ENCODE measurements around the gene CFHR5.
"Not testable (repeated sequence)": the region's sequence is repeated elsewhere in the genome, so short reads cannot be mapped to it uniquely, and the experiment has no call there.

Gene CFHR5

DNA sequence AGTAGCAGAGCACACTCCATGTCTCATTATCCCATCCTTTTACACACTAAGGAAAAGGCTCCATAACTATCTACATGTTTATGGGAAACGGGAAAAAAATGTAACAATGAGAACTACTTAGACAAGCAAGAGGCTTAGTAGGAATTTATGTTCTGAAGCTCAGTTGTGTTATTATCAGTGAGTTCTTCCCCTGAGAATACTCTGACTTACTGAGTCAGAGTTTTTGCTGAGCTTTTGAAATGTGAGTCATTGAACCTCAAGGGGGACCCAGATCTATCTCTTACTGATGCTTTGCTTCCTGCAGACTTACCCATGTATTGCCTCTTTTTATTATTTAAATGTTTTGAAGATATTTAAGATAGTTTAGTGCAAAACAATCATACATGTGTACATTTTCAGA, 20.1 kb downstream of the CFHR5 start:
- no peak for DNase-seq

DNA sequence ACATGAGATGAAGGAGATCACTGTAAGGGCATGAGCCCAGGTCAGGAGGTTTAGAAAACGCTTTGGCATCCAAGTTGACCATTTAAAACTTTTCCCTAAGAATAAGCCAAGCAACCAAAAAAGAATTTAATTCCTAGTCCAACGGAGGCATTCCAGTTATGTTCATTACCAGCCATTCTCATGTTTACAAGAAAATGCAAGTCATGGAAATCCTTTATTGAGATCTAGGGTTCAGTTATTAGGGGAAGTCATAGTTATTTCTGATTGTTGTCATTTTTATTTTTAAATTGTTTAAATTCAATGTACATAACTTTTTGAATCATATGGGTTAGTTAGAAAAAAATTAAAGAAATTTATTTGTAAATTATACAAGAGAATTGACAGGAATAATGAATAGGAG, 24.5 kb downstream of the CFHR5 start:
- DNase-seq = no peak
- no peak for TF ChIP-seq POLR2A (IDR thresholded peaks at IDR 0.05; ENCODE audit: low read length)
- TF ChIP-seq GATA1 (IDR thresholded peaks at IDR 0.05; ENCODE audit: low read depth, low read length) = no peak

More for the DNA sequence above, 20.1 kb downstream of the CFHR5 start:
- no peak for TF ChIP-seq GATA1 (IDR thresholded peaks at IDR 0.05; ENCODE audit: low read depth, low read length)
- TF ChIP-seq POLR2A (IDR thresholded peaks at IDR 0.05; ENCODE audit: low read length) = no peak

DNA sequence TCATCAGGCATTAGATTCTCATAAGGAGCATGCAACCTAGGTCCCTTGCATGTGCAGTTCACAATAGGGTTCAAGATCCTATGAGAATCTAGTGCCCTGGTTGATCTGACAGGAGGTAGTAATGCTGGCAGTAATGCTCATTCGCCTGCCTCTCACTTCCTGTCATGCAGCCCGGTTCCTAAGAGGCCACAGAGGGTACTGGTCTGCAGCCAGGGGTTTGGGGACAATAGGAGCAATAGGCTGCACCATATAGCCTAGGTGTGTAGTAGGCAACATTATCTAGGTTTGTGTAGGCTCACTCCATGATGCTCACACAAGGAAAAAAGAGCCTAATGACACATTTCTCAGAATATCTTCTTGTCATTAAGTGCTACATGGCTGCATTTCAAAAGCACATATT, 25.8 kb downstream of the CFHR5 start:
- DNase-seq = no peak
- TF ChIP-seq POLR2A (IDR thresholded peaks at IDR 0.05; ENCODE audit: low read length) (no peak), GATA1 (IDR thresholded peaks at IDR 0.05; ENCODE audit: low read depth, low read length) (no peak)

DNA sequence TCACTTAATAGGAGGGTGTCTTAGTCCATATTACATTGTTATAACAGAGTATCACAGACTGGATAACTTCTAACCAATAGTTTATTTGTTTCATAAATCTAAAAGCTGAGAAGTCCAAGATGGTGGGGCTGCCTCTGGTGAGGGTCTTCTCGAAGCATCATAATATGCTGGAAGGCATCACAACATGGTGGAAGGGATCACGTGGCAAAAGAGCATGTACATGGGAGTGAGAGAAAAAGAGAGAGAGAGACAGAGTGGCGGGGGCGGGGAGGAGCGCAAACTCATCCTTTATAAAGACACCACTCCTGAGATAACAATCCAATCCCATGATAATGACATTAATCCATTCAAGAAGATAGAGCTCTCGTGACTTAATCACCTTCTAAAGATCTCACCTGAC, 31.5 kb downstream of the CFHR5 start:
- TF ChIP-seq POLR2A (IDR thresholded peaks at IDR 0.05; ENCODE audit: low read length) = no peak
- no peak for TF ChIP-seq GATA1 (IDR thresholded peaks at IDR 0.05; ENCODE audit: low read depth, low read length)
- DNase-seq = no peak

DNA sequence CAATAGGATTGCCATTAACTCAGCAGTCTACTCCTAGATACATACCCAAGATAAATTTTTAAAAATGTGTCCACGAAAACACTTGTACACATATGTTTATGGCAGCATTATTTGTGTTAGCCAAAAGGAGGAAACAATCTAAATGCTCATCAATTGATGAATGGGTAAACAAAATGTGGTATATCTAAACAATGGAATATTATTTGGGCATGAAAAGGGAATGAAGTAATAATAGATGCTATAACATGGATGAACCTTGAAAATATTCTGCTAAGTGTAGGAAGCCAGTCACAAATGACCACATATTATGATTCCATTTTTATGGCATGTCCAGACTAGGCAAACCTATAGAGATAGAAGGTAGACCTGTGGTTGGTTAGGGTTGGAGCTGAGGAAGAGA, 34.3 kb downstream of the CFHR5 start:
- TF ChIP-seq POLR2A (IDR thresholded peaks at IDR 0.05; ENCODE audit: low read length) (no peak), GATA1 (IDR thresholded peaks at IDR 0.05; ENCODE audit: low read depth, low read length) (no peak)
- no peak for DNase-seq

DNA sequence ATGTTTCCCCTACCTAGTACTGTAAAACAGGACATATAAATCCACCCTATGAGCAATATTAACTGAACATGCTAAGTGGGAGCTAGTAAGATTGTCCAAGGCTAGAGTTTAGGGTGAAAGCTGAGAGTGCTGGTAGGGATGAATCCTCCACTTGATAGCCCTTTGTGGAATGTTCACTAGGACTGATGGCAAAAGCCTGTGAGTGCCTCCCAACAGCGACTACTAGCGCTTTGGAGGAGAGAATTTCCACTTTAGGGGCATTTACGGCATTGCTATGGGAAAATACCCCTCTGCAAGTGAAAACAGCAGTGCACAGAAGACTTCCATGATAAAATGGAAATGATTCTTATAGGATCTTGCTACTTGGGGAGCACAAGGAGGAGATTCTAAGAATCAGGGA, 35.9 kb downstream of the CFHR5 start:
- no peak for DNase-seq

DNA sequence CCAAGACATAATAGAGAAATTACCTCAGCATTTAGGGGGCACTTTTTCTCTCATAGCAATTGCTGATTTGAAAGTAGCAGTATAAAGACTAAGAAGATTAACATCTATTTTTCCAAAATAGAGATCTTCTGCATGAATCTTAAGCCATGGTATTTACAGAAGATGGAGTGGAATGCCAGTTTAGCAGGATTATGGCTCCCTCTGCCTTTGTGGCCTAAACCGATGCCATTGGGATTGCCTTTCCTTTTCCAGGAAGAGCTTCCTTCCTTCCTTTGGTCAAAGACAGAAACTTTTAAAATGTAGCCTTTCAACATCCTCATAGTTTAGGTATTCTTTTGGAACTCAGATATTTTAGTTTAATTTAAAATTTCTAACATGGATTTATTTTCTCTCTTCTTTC, 39.4 kb downstream of the CFHR5 start:
- TF ChIP-seq POLR2A (IDR thresholded peaks at IDR 0.05; ENCODE audit: low read length) (no peak), GATA1 (IDR thresholded peaks at IDR 0.05; ENCODE audit: low read depth, low read length) (no peak)
- no peak for DNase-seq

More for the DNA sequence above, 35.9 kb downstream of the CFHR5 start:
- TF ChIP-seq POLR2A (IDR thresholded peaks at IDR 0.05; ENCODE audit: low read length) = no peak
- TF ChIP-seq GATA1 (IDR thresholded peaks at IDR 0.05; ENCODE audit: low read depth, low read length) = no peak

DNA sequence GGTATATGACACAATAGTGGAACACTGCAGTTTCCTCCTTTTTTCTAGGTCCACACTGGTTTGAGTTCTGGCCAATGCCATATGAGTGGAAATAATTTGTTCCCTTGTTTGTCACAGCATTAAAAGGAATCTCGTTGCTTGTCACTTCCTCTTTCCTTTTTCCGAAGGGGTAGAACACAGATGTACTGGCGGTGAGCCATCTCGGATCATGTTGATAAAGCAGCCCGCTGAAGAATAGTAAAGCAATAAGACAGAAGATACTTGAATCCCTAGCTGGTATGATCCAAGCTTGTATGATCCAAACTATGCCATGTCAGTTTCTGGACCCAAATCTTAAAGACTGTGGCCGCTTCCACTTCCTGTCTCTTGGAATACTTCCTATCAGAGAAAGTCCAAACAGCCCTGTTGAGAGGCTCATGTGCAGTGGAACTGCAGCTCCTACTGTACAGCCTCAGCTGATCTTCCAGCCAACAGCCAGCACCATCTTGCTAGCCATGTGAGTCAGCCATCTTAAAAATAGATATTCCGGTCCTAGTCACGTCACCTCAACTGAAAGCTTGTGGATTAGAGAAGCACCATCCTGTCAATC, 40.3 kb downstream of the CFHR5 start:
- TF ChIP-seq GATA1 (IDR thresholded peaks at IDR 0.05; ENCODE audit: low read depth, low read length) = no peak
- no peak for TF ChIP-seq POLR2A (IDR thresholded peaks at IDR 0.05; ENCODE audit: low read length)
- DNase-seq = no peak

DNA sequence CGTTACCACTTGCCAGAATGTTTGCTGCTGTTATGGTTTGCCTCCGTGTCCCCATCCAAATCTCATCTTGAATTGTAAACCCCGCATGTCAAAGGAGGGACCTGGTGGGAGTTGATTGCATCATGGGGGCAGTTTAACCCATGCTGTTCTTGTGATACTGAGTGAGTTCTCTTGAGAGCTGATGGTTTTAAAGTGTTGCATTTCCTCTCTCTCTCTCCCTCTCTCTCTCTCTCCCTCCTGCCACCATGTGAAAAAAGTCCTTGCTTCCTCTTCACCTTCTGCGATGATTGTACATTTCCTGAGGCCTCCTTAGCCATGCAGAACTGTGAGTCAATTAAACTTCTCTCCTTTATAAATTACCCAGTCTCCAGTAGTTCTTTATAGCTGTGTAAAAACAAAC, 44.4 kb downstream of the CFHR5 start:
- TF ChIP-seq GATA1 (IDR thresholded peaks at IDR 0.05; ENCODE audit: low read depth, low read length) (no peak), POLR2A (IDR thresholded peaks at IDR 0.05; ENCODE audit: low read length) (no peak)
- DNase-seq = no peak

DNA sequence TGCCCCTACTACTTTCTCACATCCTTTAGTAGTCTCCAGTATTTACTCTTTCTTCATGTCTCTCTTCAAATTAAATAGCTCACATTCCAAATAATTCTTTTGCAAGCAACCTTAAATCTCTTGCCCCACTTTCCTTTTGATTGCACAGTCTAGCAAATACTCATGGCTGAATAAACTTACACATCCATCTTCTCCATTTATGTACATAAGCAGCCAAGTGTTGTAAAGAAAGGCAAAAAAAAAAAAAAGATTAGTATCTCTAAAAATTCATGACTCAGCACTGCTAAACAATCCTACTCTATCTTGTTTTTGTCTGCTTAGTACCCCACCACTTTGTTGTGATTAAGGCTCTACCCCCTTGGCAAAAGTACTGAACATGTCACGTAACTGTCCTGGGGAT, 47.1 kb downstream of the CFHR5 start:
- no peak for DNase-seq
- no peak for TF ChIP-seq GATA1 (IDR thresholded peaks at IDR 0.05; ENCODE audit: low read depth, low read length)
- no peak for TF ChIP-seq POLR2A (IDR thresholded peaks at IDR 0.05; ENCODE audit: low read length)

DNA sequence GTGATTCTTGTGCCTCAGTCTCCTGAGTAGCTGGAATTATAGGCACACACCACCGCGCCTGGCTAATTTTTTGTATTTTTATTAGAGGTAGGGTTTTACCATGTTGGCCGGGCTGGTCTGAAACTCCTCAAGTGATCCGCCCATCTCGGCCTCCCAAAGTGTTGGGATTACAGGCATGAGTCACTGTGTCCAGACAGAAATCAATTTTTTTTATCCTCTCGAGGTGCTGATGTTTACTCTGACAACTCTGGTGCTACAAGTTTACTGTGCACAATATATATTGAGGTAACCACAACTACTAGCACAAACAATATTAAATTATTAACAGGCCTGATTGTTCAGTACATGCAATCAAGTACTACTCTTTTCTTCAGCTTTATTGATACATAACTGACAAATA, 50.0 kb downstream of the CFHR5 start:
- TF ChIP-seq POLR2A (IDR thresholded peaks at IDR 0.05; ENCODE audit: low read length) (no peak), GATA1 (IDR thresholded peaks at IDR 0.05; ENCODE audit: low read depth, low read length) (no peak)
- DNase-seq = no peak

DNA sequence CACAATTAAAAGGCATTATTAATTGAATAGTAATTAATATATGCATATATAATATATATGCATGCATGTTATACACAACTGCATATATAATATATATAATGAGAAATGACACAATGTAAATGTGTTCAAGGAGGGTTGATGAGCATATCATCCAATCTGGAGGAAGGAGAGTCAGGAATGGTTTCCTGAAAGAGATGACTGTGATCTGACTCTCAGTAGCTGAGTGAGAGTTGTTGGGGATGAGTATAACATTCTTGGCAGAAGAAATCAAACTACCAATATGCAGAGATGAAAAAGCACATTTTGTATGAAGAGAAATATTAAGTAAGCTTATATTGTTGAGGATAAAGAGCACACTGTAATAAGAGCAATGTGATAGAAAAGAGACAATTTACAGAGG, 52.4 kb downstream of the CFHR5 start:
- DNase-seq = no peak
- TF ChIP-seq GATA1 (IDR thresholded peaks at IDR 0.05; ENCODE audit: low read depth, low read length) (no peak), POLR2A (IDR thresholded peaks at IDR 0.05; ENCODE audit: low read length) (no peak)

DNA sequence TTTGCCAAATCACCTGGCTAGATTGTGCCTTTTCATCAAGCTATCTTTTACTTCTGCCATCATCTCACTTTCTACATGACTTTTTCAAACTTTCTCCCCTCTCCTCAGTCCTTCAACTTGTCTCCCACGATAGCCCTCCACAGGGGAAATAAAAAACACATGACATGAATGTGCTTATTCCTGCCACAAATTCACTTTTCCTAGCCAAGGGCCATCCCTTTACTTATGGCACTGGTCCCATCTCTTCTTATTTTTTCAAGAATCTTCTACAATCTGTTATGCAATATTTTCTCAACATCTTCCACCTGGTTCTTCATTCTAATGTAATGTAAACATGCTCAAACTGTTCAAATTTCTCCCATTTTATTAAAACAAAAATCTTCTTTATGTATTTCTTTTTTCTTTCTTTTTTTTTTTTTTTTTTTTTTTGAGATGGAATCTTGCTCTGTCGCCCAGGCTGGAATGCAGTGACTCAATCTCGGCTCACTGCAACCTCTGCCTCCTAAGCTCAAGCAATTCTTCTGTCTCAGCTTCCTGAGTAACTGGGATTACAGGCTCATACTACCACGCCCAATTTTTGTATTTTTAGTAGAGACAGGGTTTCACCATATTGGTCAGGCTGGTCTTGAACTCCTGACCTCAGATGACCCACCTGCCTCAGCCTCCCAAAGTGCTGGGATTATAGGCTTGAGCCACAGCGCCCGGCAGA, 57.4 kb downstream of the CFHR5 start:
- DNase-seq = not testable (repeated sequence)

DNA sequence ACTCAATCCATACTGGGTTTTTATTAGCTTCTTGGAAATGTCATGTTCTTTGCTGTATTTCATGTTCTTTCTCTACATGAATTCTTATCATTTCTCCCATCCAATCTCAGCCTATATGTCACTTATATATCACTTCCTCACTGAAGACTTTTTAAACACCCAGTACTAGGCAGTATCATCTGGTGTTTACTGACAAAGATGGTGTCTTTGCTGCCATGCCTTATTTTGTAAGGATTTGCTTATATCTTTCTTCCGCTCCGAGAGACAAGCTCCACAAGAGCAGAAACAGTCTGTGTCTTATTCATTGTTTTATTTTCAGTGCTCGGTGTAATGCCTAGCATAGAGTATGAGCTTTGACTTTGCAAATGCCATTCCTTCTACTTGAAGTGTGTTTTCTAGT, 59.5 kb downstream of the CFHR5 start:
- DNase-seq = no peak
- no peak for TF ChIP-seq POLR2A (IDR thresholded peaks at IDR 0.05; ENCODE audit: low read length)
- no peak for TF ChIP-seq GATA1 (IDR thresholded peaks at IDR 0.05; ENCODE audit: low read depth, low read length)

Measured in erythroblast (primary cell).